Measurements from ENCODE around the gene DLGAP4. TPM values are rescaled to one million over a fixed set of nuclear protein-coding genes. Genes with fewer than 3 reads are reported as not detected.

The DLGAP4 gene
- total and polyA plus RNA-seq, 2 of the 13 experiments (the other 11 are each of a cell fraction or from before 2014, with no cell fraction given) = 15.2 to 26.7 TPM

DNA sequence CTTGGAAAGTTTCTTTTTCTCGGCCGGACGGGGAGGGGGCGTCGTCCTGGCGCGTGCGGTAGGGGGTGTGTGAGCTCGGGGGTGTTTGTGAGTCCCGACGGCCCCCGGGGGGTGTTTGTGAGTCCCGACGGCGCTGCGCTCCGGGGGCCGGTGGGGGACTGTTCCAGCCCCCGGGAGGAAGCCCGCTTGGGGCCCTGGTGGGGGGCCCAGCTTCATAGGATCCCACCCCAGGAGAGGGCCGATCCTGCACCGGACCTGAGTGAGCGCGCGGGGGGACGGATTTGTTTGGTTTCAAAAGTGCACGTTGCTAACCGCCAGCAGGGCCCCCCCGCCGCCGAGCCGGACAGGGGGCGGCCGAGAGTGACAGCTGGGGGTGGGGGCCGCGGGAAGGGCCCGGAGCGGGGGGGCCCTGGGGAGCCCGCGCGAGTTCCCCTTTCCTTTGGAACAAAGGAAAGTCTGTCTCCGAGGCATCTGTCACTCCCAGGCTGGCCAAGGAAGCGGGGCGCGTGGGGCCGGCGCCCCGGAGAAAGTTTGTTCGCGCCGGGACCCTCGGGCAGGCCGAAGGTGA lies 267.7 kb downstream of the DLGAP4 start (continued):
- TF ChIP-seq, protein P1, sequence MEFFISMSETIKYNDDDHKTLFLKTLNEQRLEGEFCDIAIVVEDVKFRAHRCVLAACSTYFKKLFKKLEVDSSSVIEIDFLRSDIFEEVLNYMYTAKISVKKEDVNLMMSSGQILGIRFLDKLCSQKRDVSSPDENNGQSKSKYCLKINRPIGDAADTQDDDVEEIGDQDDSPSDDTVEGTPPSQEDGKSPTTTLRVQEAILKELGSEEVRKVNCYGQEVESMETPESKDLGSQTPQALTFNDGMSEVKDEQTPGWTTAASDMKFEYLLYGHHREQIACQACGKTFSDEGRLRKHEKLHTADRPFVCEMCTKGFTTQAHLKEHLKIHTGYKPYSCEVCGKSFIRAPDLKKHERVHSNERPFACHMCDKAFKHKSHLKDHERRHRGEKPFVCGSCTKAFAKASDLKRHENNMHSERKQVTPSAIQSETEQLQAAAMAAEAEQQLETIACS (CRISPR knock-in tag; IDR thresholded peaks at IDR 0.05) = peak; percentile 56; the same call in 1 of the 2 replicates
- TF ChIP-seq, protein P2, sequence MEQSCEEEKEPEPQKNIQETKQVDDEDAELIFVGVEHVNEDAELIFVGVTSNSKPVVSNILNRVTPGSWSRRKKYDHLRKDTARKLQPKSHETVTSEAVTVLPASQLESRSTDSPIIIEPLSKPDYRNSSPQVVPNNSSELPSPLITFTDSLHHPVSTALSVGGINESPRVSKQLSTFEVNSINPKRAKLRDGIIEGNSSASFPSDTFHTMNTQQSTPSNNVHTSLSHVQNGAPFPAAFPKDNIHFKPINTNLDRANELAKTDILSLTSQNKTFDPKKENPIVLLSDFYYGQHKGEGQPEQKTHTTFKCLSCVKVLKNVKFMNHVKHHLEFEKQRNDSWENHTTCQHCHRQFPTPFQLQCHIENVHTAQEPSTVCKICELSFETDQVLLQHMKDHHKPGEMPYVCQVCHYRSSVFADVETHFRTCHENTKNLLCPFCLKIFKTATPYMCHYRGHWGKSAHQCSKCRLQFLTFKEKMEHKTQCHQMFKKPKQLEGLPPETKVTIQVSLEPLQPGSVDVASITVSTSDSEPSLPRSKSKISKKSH (CRISPR knock-in tag; IDR thresholded peaks at IDR 0.05; ENCODE audit: borderline replicate concordance) = 0 out of 2 replicates have a peak, but pooled peaks have one; percentile 69
- TF ChIP-seq ZNF12 (CRISPR knock-in tag; IDR thresholded peaks at IDR 0.05) = 0 out of 2 replicates have a peak, but pooled peaks have one; percentile 19
- TF ChIP-seq MAFK (conservative IDR thresholded peaks at IDR 0.05 in 1 of 2, IDR thresholded peaks at IDR 0.05 in 1 of 2; ENCODE audit: low read length in 2 of 2) = no peak
- 0 out of 2 replicates have a peak, but pooled peaks have one; percentile 32 for TF ChIP-seq NAIF1 (CRISPR knock-in tag; IDR thresholded peaks at IDR 0.05; ENCODE audit: borderline replicate concordance)
- TF ChIP-seq, protein P3, sequence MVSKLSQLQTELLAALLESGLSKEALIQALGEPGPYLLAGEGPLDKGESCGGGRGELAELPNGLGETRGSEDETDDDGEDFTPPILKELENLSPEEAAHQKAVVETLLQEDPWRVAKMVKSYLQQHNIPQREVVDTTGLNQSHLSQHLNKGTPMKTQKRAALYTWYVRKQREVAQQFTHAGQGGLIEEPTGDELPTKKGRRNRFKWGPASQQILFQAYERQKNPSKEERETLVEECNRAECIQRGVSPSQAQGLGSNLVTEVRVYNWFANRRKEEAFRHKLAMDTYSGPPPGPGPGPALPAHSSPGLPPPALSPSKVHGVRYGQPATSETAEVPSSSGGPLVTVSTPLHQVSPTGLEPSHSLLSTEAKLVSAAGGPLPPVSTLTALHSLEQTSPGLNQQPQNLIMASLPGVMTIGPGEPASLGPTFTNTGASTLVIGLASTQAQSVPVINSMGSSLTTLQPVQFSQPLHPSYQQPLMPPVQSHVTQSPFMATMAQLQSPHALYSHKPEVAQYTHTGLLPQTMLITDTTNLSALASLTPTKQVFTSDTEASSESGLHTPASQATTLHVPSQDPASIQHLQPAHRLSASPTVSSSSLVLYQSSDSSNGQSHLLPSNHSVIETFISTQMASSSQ (IDR thresholded peaks at IDR 0.05; ENCODE audit: low read depth) = 0 out of 2 replicates have a peak, but pooled peaks have one; percentile 7
- TF ChIP-seq, protein P3 (CRISPR knock-in tag; IDR thresholded peaks at IDR 0.05; ENCODE audit: borderline replicate concordance) = no peak
- peak; percentile 54; the same call in 1 of the 2 replicates for TF ChIP-seq ZNF572 (CRISPR knock-in tag; IDR thresholded peaks at IDR 0.05)
- peak; percentile 70 for TF ChIP-seq RBFOX2 (IDR thresholded peaks at IDR 0.05; ENCODE audit: low read depth, low read length)
- TF ChIP-seq HES4 (CRISPR knock-in tag; IDR thresholded peaks at IDR 0.05; ENCODE audit: borderline replicate concordance) = no peak
- TF ChIP-seq, protein P4, sequence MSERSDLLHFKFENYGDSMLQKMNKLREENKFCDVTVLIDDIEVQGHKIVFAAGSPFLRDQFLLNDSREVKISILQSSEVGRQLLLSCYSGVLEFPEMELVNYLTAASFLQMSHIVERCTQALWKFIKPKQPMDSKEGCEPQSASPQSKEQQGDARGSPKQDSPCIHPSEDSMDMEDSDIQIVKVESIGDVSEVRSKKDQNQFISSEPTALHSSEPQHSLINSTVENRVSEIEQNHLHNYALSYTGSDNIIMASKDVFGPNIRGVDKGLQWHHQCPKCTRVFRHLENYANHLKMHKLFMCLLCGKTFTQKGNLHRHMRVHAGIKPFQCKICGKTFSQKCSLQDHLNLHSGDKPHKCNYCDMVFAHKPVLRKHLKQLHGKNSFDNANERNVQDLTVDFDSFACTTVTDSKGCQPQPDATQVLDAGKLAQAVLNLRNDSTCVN (CRISPR knock-in tag; IDR thresholded peaks at IDR 0.05; ENCODE audit: borderline replicate concordance) = peak; percentile 62; the same call in 1 of the 2 replicates
- TF ChIP-seq ZNF446 (CRISPR knock-in tag; IDR thresholded peaks at IDR 0.05) = 0 out of 2 replicates have a peak, but pooled peaks have one; percentile 15
- TF ChIP-seq, protein P5, sequence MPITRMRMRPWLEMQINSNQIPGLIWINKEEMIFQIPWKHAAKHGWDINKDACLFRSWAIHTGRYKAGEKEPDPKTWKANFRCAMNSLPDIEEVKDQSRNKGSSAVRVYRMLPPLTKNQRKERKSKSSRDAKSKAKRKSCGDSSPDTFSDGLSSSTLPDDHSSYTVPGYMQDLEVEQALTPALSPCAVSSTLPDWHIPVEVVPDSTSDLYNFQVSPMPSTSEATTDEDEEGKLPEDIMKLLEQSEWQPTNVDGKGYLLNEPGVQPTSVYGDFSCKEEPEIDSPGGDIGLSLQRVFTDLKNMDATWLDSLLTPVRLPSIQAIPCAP (CRISPR knock-in tag; IDR thresholded peaks at IDR 0.05; ENCODE audit: low read depth) = peak; percentile 53; the same call in 1 of the 2 replicates
- peak; percentile 43 for TF ChIP-seq HNRNPK (IDR thresholded peaks at IDR 0.05; ENCODE audit: low read depth, low read length, poor library complexity, severe bottlenecking)
- TF ChIP-seq JUND (CRISPR knock-in tag; IDR thresholded peaks at IDR 0.05) = 0 out of 2 replicates have a peak, but pooled peaks have one; percentile 16
- no peak for TF ChIP-seq PRMT3 (CRISPR knock-in tag; IDR thresholded peaks at IDR 0.05; ENCODE audit: borderline replicate concordance, low read depth)
- TF ChIP-seq FLYWCH1 (CRISPR knock-in tag; IDR thresholded peaks at IDR 0.05) = 0 out of 2 replicates have a peak, but pooled peaks have one; percentile 36
- peak; percentile 39; the same call in 1 of the 2 replicates for TF ChIP-seq ETV5 (CRISPR knock-in tag; IDR thresholded peaks at IDR 0.05; ENCODE audit: borderline replicate concordance)

All from HepG2 (cell line).